AG08396 (cell line): Measurements from ENCODE around the gene PSORS1C1.
A peak's percentile ranks its signal among the peaks of the same experiment; 100 is the strongest.
"Not testable (repeated sequence)": the region's sequence is repeated elsewhere in the genome, so short reads cannot be mapped to it uniquely, and the experiment has no call there.

ENCODE experiments used
- DNase-seq: peaks from one replicate; pipeline ENCODE4 v3.0.0; 2012; ENCODE audit warnings: low spot score, mixed read lengths

Gene PSORS1C1

GRCh38 chr6:31178143-31179041 lies 63.8 kb downstream of the PSORS1C1 start:
- no peak for DNase-seq

GRCh38 chr6:31179042-31179386 lies 64.4 kb downstream of the PSORS1C1 start:
- no peak for DNase-seq

- DNase-seq: no peak
Observed at GRCh38 chr6:31179896-31180295, 65.3 kb downstream of the PSORS1C1 start.

GRCh38 chr6:31180500-31180899 lies 65.9 kb downstream of the PSORS1C1 start:
- DNase-seq: peak; percentile 87

GRCh38 chr6:31183287-31183686 lies 68.7 kb downstream of the PSORS1C1 start:
- DNase-seq: not testable (repeated sequence)

GRCh38 chr6:31183859-31184258 lies 69.3 kb downstream of the PSORS1C1 start:
- not testable (repeated sequence) for DNase-seq

- DNase-seq: not testable (repeated sequence)
Observed at GRCh38 chr6:31185695-31186051, 71.1 kb downstream of the PSORS1C1 start.

GRCh38 chr6:31186052-31186734 lies 71.6 kb downstream of the PSORS1C1 start:
- DNase-seq: no peak

GRCh38 chr6:31187780-31188194 lies 73.2 kb downstream of the PSORS1C1 start:
- no peak for DNase-seq

- not testable (repeated sequence) for DNase-seq
Observed at GRCh38 chr6:31189223-31189622, 74.6 kb downstream of the PSORS1C1 start.
